HepG2 (cell line): ENCODE results near the gene LTK.

Source experiments
- KLF9 ChIP-seq: IDR thresholded peaks from 2 replicates; pipeline ENCODE4 v1.6.1; 2016; ENCODE audit warnings: low read depth
- ZNF280D ChIP-seq: sonication (generic); formaldehyde crosslinking; IDR thresholded peaks from 2 replicates; pipeline ENCODE4 v1.5.1; 2020; ENCODE audit warnings: mild to moderate bottlenecking, missing genetic modification reagents

GRCh38 chr15:41507820-41508290 lies 5.8 kb downstream of the LTK start:
- no peak for TF ChIP-seq KLF9
- TF ChIP-seq ZNF280D, result no peak
